PC-9 (cell line): Measurements from ENCODE around the gene PHC1. TPM values are rescaled to one million over a fixed set of nuclear protein-coding genes. Genes with fewer than 3 reads are reported as not detected.

Source experiments
- BruUV-seq: library from RNA; stranded (reverse); fragments of 400-500 nt; replicated peaks from 2 replicates; lab custom pipeline; 2021; lab: Mats Ljungman, UMichigan
- CTCF ChIA-PET: fragments of 300-600 bp; sonication (Branson Sonifier 250); formaldehyde crosslinking; loops from one replicate; lab custom pipeline; 2022; ENCODE audit warnings: antibody characterized with exemption; lab: Charles Lee
- POLR2A ChIA-PET: fragments of 300-600 bp; sonication (Branson Sonifier 250); formaldehyde crosslinking; loops from one replicate; lab custom pipeline; 2022; ENCODE audit warnings: antibody characterized with exemption; ENCODE audit not compliant: unreplicated experiment; lab: Charles Lee
- DNase-seq, 2 experiments: peaks; one replicate each; pipeline versions ENCODE4 v3.0.0 to v3.0.0-alpha.2; 2015 to 2022; ENCODE audit warnings: mixed read lengths in 1 of 2
- H2AFZ ChIP-seq: fragments of 200-600 bp; sonication (generic); 2 replicates; pipeline ENCODE4 v1.8.1; 2017; ENCODE audit warnings: antibody characterized with exemption
- H3F3A ChIP-seq: fragments of 200-600 bp; sonication (generic); 2 replicates; pipeline ENCODE4 v1.8.1; 2017; ENCODE audit warnings: antibody characterized with exemption, mild to moderate bottlenecking, low read depth; ENCODE audit not compliant: insufficient read depth
- H3K27ac ChIP-seq: fragments of 200-600 bp; sonication (generic); 2 replicates; pipeline ENCODE4 v1.6.1; 2016; ENCODE audit warnings: mixed run types
- H3K27me3 ChIP-seq: fragments of 200-600 bp; sonication (generic); 2 replicates; pipeline ENCODE4 v1.6.1; 2016; ENCODE audit warnings: low read depth, mixed run types; ENCODE audit not compliant: insufficient read depth
- H3K36me3 ChIP-seq: fragments of 200-600 bp; sonication (generic); 2 replicates; pipeline ENCODE4 v1.6.1; 2016; ENCODE audit warnings: low read depth, mixed run types
- H3K4me1 ChIP-seq: fragments of 200-600 bp; sonication (generic); replicated peaks from 2 replicates; pipeline ENCODE4 v1.6.1; 2016; ENCODE audit warnings: mixed run types; ENCODE audit not compliant: insufficient read depth
- H3K4me2 ChIP-seq: fragments of 200-600 bp; sonication (generic); 2 replicates; pipeline ENCODE4 v1.6.1; 2017; ENCODE audit warnings: mixed run types
- H3K4me3 ChIP-seq: fragments of 200-600 bp; sonication (generic); 2 replicates; pipeline ENCODE4 v1.6.1; 2016; ENCODE audit warnings: mixed run types
- H3K79me2 ChIP-seq: fragments of 200-600 bp; sonication (generic); 2 replicates; pipeline ENCODE4 v1.6.1; 2017; ENCODE audit warnings: low read depth, mixed run types
- H3K9me2 ChIP-seq: fragments of 200-600 bp; sonication (generic); 2 replicates; pipeline ENCODE4 v1.8.1; 2017; ENCODE audit warnings: mild to moderate bottlenecking; ENCODE audit not compliant: insufficient read depth
- H3K9me3 ChIP-seq: fragments of 200-600 bp; sonication (generic); 2 replicates; pipeline ENCODE4 v1.8.1; 2016; ENCODE audit warnings: low read depth; ENCODE audit not compliant: insufficient read depth
- H4K20me1 ChIP-seq: fragments of 200-600 bp; sonication (generic); 2 replicates; pipeline ENCODE4 v1.8.1; 2017; ENCODE audit not compliant: insufficient read depth
- EZH2 ChIP-seq: fragments of 200-600 bp; sonication (generic); IDR thresholded peaks from 2 replicates; pipeline ENCODE4 v1.8.0; 2017; ENCODE audit warnings: antibody characterized with exemption, low read depth
- intact Hi-C: fragments of 100-400 bp; cut with micrococcal nuclease; formaldehyde crosslinking; loops from one replicate; pipeline ENCODE4 v1.10.0; 2022; ENCODE audit not compliant: unreplicated experiment
- total RNA-seq: library from RNA; stranded (reverse); gene quantifications from 2 replicates; pipeline ENCODE4 v1.2.3, GENCODE V29; 2021
- TF ChIP-seq, protein P1 (sequence below): fragments of 200-600 bp; sonication (generic); conservative IDR thresholded peaks from 2 replicates; pipeline ENCODE4 v1.6.1; 2017; ENCODE audit warnings: mixed run types, antibody characterized with exemption, mild to moderate bottlenecking, moderate library complexity

The PHC1 gene
- total RNA-seq, 1 experiment from 2014 or later = 50.9 TPM

DNA sequence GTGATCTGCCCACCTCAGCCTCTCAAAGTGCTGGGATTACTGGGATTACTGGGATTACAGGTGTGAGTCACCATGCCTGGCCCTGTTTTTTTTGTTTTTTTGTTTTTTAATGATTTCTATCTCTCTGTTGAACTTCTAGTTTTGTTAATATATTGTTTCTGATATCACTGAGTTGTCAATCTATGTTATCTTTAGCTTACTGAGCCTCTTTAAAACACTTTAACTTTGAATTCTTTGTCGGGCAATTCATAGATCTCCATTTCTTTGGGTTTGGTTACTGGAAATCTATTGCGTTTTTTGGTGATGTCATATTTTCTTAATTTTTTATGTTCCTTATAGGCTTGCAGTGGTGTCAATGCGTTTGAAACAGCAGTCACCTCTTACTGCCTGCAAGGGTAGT is 65.8 kb downstream of the PHC1 start:
- Histone ChIP-seq H3K27ac (no peak overlapping the region), H3K9me2 (no peaks in the 10 kb centered on the region), H3K27me3 (no peaks in the 10 kb centered on the region), H3F3A (no peaks in the 10 kb centered on the region), H3K4me3 (no peak overlapping the region), H3K36me3 (no peaks in the 10 kb centered on the region), H2AFZ (no peak overlapping the region), H3K9me3 (no peaks in the 10 kb centered on the region; the same call in 1 of the 2 replicates), H3K4me1 (no peaks in the 10 kb centered on the region), H4K20me1 (no peaks in the 10 kb centered on the region), H3K4me2 (no peak overlapping the region), H3K79me2 (no peaks in the 10 kb centered on the region)
- CTCF ChIA-PET = no interaction called here
- intact Hi-C loops = no loop called here
- no peak for TF ChIP-seq EZH2
- TF ChIP-seq, protein P1, sequence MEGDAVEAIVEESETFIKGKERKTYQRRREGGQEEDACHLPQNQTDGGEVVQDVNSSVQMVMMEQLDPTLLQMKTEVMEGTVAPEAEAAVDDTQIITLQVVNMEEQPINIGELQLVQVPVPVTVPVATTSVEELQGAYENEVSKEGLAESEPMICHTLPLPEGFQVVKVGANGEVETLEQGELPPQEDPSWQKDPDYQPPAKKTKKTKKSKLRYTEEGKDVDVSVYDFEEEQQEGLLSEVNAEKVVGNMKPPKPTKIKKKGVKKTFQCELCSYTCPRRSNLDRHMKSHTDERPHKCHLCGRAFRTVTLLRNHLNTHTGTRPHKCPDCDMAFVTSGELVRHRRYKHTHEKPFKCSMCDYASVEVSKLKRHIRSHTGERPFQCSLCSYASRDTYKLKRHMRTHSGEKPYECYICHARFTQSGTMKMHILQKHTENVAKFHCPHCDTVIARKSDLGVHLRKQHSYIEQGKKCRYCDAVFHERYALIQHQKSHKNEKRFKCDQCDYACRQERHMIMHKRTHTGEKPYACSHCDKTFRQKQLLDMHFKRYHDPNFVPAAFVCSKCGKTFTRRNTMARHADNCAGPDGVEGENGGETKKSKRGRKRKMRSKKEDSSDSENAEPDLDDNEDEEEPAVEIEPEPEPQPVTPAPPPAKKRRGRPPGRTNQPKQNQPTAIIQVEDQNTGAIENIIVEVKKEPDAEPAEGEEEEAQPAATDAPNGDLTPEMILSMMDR = no peak
- BruUV-seq = no TSS peak
- DNase-seq = no peak
- POLR2A ChIA-PET = no interaction called here

DNA sequence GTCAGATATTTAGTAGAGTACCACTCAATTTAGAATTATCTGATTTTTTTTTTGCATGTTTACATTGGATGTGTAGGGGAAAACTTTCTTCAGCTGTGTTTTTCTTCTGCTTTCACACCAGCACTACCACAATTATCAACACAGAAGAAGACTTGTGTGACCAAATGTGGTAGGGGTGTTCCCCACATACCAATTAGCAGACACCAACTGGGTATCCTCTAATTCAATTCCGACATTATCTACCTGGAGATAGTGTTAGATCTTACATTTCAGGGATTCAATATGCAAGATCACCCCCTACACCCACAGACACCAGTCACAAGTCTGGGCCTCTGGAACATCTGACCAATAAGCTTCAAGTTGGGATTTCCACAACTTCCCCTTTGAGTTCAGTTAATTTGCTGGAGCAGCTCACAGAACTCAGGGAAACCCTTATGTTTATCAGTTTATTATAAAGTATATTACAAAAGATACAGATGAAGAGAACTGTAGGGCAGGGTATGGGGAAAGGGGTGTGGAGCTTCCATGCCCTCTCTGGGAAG is 71.0 kb downstream of the PHC1 start:
- Histone ChIP-seq H3K27me3 (no peaks in the 10 kb centered on the region), H3F3A (no peaks in the 10 kb centered on the region), H3K79me2 (no peaks in the 10 kb centered on the region), H4K20me1 (no peaks in the 10 kb centered on the region), H2AFZ (no peak overlapping the region), H3K4me1 (no peaks in the 10 kb centered on the region), H3K36me3 (no peaks in the 10 kb centered on the region), H3K27ac (no peak overlapping the region), H3K4me2 (no peak overlapping the region), H3K9me2 (no peaks in the 10 kb centered on the region), H3K4me3 (no peak overlapping the region), H3K9me3 (no peaks in the 10 kb centered on the region; the same call in 1 of the 2 replicates)
- TF ChIP-seq, protein P1 = no peak
- no peak for TF ChIP-seq EZH2
- ChIA-PET CTCF (interaction anchor here (0.5 kb wide), 1 partner anchor 1244 kb away, joined by 12 read pairs; no protein-coding TSS in a partner anchor), POLR2A (no interaction called here)
- intact Hi-C loops = no loop called here
- no TSS peak for BruUV-seq
- DNase-seq = no peak

DNA sequence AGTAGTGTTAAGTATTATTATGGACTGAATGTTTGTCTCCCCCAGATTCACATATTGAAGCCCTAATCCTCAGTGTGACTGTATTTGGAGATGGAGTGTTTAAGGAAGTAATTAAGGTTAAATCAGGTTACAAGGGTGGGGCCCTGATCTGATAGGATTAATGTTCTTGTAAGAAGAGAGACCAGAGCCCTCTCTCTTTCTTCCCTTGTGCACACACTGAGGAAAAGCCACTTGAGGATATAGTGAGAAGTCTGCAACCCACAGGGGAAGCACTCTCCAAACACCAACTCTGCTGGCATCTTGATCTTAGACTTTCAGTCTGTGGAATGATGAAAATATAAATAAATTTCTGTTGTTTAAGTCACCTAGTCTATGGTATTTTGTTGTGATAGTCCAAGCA is 72.9 kb downstream of the PHC1 start:
- no peaks in the 10 kb centered on the region for H3K9me2 ChIP-seq
- 0 out of 2 replicates have a peak, but pooled peaks cover 3% of the 10 kb centered on the region for H3K4me1 ChIP-seq
- H3K4me3 ChIP-seq = no peak overlapping the region
- CTCF ChIA-PET = no interaction called here
- TF ChIP-seq EZH2 = no peak
- TF ChIP-seq, protein P1 = no peak
- no peaks in the 10 kb centered on the region for H3F3A ChIP-seq
- H3K9me3 ChIP-seq = no peaks in the 10 kb centered on the region; the same call in 1 of the 2 replicates
- no peaks in the 10 kb centered on the region for H4K20me1 ChIP-seq
- H2AFZ ChIP-seq = no peak overlapping the region
- POLR2A ChIA-PET = no interaction called here
- no TSS peak for BruUV-seq
- no peak for DNase-seq
- intact Hi-C loops = no loop called here
- no peak overlapping the region for H3K4me2 ChIP-seq
- H3K36me3 ChIP-seq = no peaks in the 10 kb centered on the region
- H3K27me3 ChIP-seq = no peaks in the 10 kb centered on the region
- no peaks in the 10 kb centered on the region for H3K79me2 ChIP-seq
- H3K27ac ChIP-seq = no peak overlapping the region
